Breast epithelium (tissue), 3 donors: ENCODE data around the gene TRIM60.
"Not testable (repeated sequence)": the region's sequence is repeated elsewhere in the genome, so short reads cannot be mapped to it uniquely, and the experiment has no call there.

Experiments
- POLR2A ChIP-seq: fragments of 450-650 bp; IDR thresholded peaks from one replicate; pipeline ENCODE4 v1.6.1; 2016; ENCODE audit warnings: antibody characterized with exemption, mild to moderate bottlenecking, moderate library complexity
- POLR2AphosphoS5 ChIP-seq, 3 donors: sonication (generic); formaldehyde crosslinking; IDR thresholded peaks; one replicate each; pipeline ENCODE4 v1.6.1; 2017; ENCODE audit warnings: antibody characterized with exemption in 3 of 3
- TF ChIP-seq, protein P1 (sequence below), 3 donors: fragments of 450-650 bp; IDR thresholded peaks; one replicate each; pipeline ENCODE4 v1.5.1; 2016 to 2017; ENCODE audit warnings: antibody characterized with exemption in 3 of 3, mild to moderate bottlenecking in 3 of 3, moderate library complexity in 3 of 3

DNA sequence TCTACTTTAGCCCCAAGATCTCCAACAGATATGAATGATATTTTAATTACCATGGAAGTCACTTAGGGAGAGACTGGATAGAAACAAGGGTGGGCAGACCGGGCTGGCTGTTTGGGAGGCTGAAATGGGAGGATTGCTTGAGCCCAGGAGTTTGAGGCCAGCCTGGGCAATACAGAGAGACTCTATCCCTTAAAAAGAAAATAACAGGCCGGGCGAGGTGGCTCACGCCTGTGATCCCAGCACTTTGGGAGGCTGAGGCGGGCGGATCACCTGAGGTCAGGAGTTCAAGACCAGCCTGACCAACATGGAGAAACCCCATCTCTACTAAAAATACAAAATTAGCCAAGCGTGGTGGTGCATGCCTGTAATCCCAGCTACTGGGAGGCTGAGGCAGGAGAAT is 53.0 kb downstream of the TRIM60 start:
- TF ChIP-seq, protein P1, sequence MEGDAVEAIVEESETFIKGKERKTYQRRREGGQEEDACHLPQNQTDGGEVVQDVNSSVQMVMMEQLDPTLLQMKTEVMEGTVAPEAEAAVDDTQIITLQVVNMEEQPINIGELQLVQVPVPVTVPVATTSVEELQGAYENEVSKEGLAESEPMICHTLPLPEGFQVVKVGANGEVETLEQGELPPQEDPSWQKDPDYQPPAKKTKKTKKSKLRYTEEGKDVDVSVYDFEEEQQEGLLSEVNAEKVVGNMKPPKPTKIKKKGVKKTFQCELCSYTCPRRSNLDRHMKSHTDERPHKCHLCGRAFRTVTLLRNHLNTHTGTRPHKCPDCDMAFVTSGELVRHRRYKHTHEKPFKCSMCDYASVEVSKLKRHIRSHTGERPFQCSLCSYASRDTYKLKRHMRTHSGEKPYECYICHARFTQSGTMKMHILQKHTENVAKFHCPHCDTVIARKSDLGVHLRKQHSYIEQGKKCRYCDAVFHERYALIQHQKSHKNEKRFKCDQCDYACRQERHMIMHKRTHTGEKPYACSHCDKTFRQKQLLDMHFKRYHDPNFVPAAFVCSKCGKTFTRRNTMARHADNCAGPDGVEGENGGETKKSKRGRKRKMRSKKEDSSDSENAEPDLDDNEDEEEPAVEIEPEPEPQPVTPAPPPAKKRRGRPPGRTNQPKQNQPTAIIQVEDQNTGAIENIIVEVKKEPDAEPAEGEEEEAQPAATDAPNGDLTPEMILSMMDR (IDR thresholded peaks at IDR 0.05) = not testable (repeated sequence)
- TF ChIP-seq POLR2A; POLR2AphosphoS5 (IDR thresholded peaks at IDR 0.05): not testable (repeated sequence)
